ENCODE data around the gene CYB5R4. TPM values are rescaled to one million over a fixed set of nuclear protein-coding genes. Genes with fewer than 3 reads are reported as not detected.

CYB5R4 gene, protein sequence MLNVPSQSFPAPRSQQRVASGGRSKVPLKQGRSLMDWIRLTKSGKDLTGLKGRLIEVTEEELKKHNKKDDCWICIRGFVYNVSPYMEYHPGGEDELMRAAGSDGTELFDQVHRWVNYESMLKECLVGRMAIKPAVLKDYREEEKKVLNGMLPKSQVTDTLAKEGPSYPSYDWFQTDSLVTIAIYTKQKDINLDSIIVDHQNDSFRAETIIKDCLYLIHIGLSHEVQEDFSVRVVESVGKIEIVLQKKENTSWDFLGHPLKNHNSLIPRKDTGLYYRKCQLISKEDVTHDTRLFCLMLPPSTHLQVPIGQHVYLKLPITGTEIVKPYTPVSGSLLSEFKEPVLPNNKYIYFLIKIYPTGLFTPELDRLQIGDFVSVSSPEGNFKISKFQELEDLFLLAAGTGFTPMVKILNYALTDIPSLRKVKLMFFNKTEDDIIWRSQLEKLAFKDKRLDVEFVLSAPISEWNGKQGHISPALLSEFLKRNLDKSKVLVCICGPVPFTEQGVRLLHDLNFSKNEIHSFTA
- total RNA-seq: 10 to 100 TPM in 2 of 4 donors, 1 to 10 TPM in 2; 4.2 to 13.1 (median 8.3) TPM

DNA sequence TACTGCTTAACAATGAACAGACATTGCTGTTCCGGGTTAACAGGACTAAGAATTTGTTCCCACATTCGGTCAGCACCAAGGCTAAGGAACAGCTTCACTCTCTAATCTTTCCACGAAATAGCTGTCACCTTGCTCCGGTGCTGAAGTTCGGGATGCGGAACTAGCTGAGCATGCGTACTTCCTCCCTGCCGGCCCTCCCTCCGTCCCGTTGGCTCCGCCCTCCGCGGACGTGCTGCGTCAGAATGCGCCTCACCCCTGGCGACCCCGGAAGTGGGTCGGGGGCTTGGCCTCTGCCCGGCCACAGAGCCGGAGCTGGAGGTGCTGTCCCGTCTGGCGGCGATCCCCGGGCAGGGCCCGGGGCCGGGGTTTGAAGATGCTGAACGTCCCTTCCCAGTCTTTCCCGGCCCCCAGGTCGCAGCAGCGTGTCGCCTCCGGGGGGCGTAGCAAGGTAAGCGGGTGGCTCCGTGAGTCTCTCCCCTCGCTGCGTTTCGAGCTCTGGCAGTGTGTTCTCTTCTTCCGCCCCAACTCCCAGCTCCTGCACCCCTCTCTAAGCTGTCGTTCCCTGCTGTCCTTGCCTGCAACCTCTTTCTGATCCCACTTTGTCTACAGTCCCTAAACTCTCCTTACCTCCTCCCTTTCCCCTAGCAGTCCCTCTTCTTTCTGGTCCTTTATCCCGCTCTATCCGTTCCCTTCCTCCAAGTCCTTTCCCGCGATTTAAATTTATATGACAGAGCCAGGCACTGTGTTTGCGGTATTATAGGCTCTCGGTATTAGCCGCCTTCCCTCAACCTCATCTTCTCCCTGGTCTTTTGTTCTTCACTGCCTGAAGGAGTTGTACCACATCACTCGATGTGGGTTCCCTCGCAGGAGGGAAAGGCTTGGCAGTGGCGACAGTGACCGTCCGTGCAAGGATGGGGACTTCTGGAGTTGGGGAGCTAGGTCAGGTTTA, at the start of gene CYB5R4:
Gene CYB5R4, plus strand, starts transcription at position 280 of the 949 bp plus-strand sequence. Its CDS starts 94 bp downstream, at position 374.
- DNase-seq (ENCODE audit: low spot score in 2 of 2): peak; percentile 80 to 89
- no peaks in the 10 kb centered on the region for H3K9me3 ChIP-seq
- peaks cover 0 to 8% (median 0%) of the 10 kb centered on the region in 3 donors for H3K36me3 ChIP-seq
- H3K4me3 ChIP-seq: peak within 1 kb of the TSS; percentile 63 to 93 (median 80)
- 0 to 1% methylated on average over 37 to 48 of the region's 53 CpGs for WGBS, 2 donors
- TF ChIP-seq POLR2A (IDR thresholded peaks at IDR 0.05): peak; percentile 64 to 69
- TF ChIP-seq EP300 (IDR thresholded peaks at IDR 0.05): peak; percentile 74 to 89
- TF ChIP-seq, protein P1, sequence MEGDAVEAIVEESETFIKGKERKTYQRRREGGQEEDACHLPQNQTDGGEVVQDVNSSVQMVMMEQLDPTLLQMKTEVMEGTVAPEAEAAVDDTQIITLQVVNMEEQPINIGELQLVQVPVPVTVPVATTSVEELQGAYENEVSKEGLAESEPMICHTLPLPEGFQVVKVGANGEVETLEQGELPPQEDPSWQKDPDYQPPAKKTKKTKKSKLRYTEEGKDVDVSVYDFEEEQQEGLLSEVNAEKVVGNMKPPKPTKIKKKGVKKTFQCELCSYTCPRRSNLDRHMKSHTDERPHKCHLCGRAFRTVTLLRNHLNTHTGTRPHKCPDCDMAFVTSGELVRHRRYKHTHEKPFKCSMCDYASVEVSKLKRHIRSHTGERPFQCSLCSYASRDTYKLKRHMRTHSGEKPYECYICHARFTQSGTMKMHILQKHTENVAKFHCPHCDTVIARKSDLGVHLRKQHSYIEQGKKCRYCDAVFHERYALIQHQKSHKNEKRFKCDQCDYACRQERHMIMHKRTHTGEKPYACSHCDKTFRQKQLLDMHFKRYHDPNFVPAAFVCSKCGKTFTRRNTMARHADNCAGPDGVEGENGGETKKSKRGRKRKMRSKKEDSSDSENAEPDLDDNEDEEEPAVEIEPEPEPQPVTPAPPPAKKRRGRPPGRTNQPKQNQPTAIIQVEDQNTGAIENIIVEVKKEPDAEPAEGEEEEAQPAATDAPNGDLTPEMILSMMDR (IDR thresholded peaks at IDR 0.05): peak; percentile 16 to 64 (median 49)
- no peaks in the 10 kb centered on the region for H3K27me3 ChIP-seq
- peaks cover 0 to 21% (median 18%) of the 10 kb centered on the region in 4 donors for H3K4me1 ChIP-seq
- H3K27ac ChIP-seq: peak within 1 kb of the TSS; percentile 75 to 94 (median 89)

DNA sequence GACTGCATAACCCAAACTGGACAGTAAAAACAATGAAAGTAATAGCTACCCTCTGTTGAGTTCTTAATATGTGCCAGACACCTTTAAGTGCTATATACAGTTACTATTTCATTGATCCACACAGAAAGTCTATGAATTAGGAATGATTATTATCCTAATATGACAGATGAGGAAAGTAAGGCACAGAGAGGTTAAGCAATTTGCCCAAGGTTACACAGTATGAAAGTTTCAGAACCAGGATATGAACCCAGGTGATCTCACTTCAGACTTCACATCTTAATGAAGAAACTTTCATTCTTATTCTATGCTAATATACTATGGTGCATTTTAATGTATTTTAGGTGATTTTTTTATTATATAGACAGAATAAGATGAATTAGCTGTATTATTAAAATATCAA, 46.9 kb upstream of the CYB5R4 start:
- Histone ChIP-seq H3K4me3 (no peak overlapping the region), H3K4me1 (no peaks in the 10 kb centered on the region), H3K27me3 (no peaks in the 10 kb centered on the region), H3K9me3 (no peaks in the 10 kb centered on the region), H3K27ac (no peak overlapping the region), H3K36me3 (no peaks in the 10 kb centered on the region)
- TF ChIP-seq EP300 (IDR thresholded peaks at IDR 0.05): no peak
- TF ChIP-seq, protein P1 (IDR thresholded peaks at IDR 0.05): no peak
- no peak for TF ChIP-seq POLR2A (IDR thresholded peaks at IDR 0.05)
- no peak for DNase-seq (ENCODE audit: low spot score in 2 of 2)

DNA sequence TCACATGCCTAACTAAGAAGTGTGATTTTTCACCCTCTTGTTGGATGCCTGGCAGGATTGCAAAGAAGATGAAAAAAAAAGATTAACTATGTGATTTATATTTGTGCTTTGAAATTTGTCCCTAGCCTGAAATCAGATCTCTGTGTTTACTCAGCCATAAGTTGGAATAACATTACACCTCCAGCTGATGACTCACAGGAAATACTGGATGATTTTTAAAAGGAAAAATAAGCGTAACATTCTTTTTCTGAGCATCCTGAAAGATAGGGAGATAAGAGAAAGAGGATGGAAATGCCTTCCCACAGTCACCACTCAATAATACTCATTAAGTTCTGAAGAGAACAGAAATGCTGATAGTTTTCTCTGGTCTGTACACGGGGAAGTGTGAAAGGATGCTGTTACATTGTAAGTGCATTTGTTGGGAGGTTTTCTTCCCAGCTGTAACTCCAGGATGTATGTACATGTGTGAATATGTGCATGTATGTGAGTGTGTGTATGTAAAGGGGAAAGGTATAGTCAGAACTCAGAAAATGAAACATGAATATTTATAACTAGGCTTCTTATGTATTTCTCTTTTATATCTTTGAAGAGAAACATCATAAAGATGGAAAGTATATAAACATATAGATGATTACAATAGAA, 43.7 kb upstream of the CYB5R4 start:
- Histone ChIP-seq H3K9me3 (peaks cover 0 to under 1% (median 0%) of the 10 kb centered on the region in 4 donors), H3K27me3 (no peaks in the 10 kb centered on the region), H3K4me1 (no peaks in the 10 kb centered on the region), H3K4me3 (no peak overlapping the region), H3K36me3 (no peaks in the 10 kb centered on the region), H3K27ac (no peak overlapping the region)
- TF ChIP-seq POLR2A (IDR thresholded peaks at IDR 0.05) (no peak), EP300 (IDR thresholded peaks at IDR 0.05) (no peak)
- TF ChIP-seq, protein P1 (IDR thresholded peaks at IDR 0.05): no peak
- no peak for DNase-seq (ENCODE audit: low spot score in 2 of 2)
- 43 to 46% methylated on average over 2 of the region's 2 CpGs for WGBS, 2 donors

DNA sequence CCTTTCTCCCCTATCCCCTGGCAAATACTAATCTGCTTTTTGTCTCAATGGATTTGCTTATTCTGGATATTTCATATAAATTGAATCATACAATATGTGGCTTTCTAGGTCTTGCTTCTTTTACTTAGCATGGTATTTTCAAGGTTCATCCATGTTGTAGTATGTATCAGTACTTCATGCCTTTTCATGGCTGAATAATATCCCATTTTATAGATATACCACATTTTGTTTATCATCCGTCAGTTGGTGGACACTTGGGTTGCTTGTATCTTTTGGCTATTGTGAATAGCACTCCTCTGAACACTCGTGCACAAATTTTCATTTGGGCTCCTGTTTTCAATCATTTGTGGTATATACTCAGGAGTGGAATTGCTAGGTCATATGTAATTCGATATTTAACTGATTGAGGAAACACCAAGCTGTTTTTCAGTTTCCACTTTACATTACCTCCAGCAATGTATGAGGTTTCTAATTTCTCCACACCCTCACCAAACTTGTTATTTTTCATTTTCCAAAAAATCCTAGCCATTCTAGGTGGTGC, 36.8 kb upstream of the CYB5R4 start:
- H3K9me3 ChIP-seq: peaks cover 0 to 3% (median 0%) of the 10 kb centered on the region in 4 donors
- H3K27ac ChIP-seq: no peak overlapping the region
- no peak overlapping the region for H3K4me3 ChIP-seq
- H3K4me1 ChIP-seq: no peaks in the 10 kb centered on the region
- no peak for DNase-seq (ENCODE audit: low spot score in 2 of 2)
- no peaks in the 10 kb centered on the region for H3K36me3 ChIP-seq
- TF ChIP-seq POLR2A (IDR thresholded peaks at IDR 0.05) (no peak), EP300 (IDR thresholded peaks at IDR 0.05) (no peak)
- TF ChIP-seq, protein P1 (IDR thresholded peaks at IDR 0.05): no peak
- no peaks in the 10 kb centered on the region for H3K27me3 ChIP-seq
- WGBS, 2 donors: 80 to 81% methylated on average over 3 of the region's 3 CpGs
